Activated CD4-positive, alpha-beta T cell treated with anti-CD3 and anti-CD28 coated beads, Interleukin-2, Interleukin-6, amounts not matched to agents 100 ng/mL and 50 ng/mL, durations not matched to agents 16 hours and 8 hours (primary cell): ENCODE data around the gene TCF12.
"Not testable (repeated sequence)": the region's sequence is repeated elsewhere in the genome, so short reads cannot be mapped to it uniquely, and the experiment has no call there.

Source experiments
- DNase-seq: peaks from one replicate; pipeline ENCODE4 v3.0.0-alpha.2; 2020

TCF12 gene

DNA sequence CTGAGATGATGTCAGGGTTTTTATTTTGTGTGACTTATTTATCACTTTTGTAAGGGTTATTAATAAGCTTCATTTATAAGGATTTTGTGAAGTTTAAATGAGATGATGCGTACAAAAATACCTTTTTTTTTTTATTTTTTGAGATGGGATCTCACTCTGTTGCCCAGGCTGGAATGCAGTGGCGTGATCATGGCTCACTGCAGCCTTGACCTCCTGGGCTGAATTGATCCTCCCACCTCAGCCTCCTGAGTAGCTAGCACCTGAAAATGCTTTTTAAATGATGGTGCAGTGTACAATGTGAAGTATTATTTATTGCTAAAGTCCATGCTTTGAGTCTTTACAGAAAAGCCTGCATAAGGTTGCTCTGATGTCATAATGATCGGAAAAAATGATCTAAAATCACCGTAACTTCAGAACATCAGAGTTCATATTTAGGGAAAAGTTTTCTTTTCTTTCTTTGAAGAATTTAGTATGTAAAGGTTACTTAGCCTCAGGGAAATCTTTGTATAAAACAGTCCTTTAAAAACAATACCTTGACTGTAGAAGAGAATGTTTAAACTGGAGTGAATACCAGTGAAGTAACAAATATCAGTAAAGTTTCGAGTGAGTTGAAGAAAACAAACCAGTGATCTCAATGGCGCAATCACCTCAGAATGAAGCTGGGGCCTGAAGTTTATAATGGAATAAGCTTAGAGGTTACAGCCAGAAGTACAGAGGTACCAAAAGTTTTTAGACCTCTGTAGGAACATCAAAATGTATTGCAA lies 29.7 kb downstream of the TCF12 start:
- DNase-seq: no peak

DNA sequence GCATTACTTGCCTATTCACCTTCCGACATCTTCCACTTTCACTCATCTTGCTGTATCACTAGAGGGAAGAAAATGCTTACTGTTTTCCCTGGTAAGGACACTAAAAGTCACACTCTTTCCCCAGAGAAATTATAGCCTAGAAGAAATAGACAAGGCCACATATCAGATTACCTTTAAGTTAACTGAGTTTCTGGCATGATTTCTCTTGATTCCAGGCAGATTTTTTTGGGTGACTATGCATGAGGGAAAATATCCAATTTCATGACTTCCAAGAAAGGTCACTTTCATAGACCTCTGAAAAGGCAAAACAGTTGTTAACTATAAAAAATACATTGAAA lies 30.3 kb downstream of the TCF12 start:
- no peak for DNase-seq

DNA sequence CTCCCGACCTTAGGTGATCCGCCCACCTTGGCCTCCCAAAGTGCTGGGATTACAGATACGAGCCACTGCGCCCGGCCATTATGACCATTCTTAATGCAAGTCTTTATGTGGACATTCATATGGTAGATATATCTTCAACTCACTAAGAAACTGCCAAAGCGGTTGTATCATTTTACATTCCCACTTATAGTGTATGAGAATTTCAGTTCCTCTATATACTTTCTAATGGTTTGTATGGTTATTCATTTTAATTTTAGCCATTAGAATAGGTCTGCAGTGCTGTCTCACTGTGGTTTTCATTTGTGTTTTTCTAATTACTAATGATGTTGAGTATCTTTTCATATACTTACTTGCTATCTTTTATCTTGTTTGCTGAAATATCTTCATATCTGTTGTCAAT lies 32.5 kb downstream of the TCF12 start:
- DNase-seq: no peak

DNA sequence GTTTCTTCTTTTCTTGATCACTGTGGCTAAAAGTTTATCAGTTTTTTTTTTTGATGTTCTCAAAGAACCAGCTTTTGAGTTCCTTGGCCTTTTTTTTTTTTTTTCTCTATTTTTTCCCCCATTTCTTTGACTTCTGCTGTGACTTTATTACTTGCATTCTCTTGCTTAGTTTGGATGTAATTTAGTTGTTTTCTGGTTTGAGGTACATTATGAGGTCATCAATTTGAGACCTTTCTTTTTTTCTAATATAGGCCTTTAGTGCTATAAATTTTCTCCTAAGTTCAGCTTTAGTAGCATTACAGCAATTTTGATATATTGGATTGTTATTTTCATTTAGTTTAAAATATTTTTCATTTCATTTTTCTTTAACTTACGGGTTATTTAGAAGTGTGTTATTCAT lies 35.3 kb downstream of the TCF12 start:
- no peak for DNase-seq

DNA sequence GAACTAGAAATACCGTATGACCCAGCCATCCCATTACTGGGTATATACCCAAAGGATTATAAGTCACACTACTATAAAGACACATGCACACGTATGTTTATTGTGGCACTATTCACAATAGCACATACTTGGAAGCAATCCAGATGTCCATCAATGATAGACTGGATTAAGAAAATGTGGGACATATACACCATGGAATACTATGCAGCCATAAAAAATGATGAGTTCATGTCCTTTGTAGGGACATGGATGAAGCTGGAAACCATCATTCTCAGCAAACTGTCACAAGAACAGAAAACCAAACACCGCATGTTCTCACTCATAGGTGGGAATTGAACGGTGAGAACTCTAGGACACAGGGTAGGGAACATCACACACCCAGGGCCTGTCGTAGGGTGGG lies 36.6 kb downstream of the TCF12 start:
- not testable (repeated sequence) for DNase-seq

DNA sequence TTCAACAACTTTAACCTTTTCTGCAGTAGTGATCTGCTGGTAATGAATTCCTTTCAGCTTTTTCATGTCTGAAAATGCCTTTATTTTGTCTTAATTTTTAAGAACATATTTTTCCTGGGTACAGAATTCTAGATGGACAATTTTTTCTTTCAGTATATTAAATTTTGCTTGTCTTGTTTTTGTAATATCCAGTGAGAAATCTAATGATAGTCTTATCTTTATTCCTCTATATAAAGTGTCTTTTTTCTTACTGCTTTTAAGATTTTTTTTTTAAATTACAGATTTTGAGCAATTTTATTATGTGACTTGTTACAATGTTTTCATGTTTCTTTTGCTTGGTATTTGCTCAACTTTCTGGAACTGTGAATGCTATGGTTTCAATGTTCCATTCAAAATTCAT lies 38.1 kb downstream of the TCF12 start:
- DNase-seq: no peak

DNA sequence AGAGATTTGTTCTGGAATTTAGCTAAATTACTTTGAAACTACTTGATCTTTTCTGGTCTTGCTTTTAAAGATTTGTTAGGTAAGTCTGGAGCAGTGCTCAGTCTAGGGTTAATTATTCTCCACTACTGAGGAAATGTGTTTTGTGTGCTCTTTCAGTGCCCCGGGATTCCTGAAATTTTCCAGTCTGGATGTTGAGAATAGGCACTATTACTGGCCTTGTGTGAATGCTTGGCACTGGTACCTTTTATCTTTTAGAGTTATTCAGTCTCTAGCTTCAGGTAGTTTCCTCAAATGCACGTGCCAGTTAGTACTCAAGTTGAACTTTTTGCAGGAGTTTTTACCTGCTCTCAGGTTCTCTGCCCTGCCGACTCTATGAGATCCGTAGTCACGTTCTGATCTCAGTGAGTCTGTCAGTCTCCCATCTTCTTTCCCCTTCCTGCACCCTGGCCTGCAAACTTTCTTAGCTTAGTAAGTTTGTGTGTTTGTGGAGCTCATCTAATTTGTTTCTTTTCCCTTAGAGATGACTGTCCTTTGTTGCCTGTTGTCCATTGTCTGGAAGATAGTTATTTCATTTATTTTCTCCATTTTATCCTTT lies 39.5 kb downstream of the TCF12 start:
- DNase-seq: no peak

DNA sequence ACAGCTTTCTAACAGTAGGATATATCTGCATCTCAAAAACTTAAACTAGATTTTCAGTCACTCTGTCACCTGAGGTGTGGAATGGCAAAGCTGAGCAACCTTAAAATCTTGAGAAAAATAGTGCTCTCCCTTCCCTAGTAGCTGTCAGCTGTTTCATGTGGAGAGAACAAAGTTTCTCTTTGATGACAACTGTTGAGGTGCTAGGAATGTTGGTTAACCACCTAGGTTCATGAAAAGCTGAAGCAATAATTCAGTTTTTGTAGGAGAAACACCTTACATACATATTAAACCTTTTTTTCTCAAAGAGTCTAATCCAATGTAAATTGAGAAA lies 40.8 kb downstream of the TCF12 start:
- DNase-seq: peak; percentile 26

DNA sequence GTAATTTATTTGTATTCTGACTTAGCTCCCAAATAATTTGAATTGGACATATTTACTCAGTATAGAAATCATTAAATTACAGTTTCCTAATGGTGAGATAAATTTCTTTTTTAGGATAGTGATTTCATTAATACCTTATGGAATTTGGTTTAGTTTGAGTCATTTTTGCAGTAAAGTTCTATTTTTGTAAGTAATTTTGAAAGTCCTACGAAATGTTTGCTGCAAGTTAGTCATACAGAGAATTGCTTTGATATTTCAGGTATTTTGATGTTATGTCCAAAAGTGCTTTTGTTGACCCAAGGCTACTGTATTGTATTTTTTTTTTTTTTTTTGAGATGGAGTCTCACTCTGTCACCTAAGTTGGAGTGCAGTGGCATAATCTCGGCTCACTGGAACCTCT lies 41.7 kb downstream of the TCF12 start:
- no peak for DNase-seq

DNA sequence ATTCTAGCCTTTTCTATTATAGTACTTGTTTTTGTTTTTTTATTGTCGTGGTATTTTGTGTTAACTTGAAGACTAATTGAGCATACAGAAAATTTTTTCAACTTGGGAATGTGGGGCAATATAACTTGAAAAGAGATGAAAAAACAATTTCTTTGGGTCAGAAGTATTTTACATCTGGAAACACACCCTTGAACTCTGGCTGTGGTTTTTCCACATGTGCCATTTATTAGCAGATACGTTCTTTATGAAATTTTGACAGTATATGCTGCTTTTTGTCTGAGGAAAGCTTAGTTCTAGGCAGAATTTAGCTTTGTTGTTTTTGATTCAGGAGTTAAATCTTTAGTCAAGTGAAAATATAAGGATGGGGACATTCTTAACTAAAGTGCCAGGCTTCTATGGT lies 44.7 kb downstream of the TCF12 start:
- no peak for DNase-seq

DNA sequence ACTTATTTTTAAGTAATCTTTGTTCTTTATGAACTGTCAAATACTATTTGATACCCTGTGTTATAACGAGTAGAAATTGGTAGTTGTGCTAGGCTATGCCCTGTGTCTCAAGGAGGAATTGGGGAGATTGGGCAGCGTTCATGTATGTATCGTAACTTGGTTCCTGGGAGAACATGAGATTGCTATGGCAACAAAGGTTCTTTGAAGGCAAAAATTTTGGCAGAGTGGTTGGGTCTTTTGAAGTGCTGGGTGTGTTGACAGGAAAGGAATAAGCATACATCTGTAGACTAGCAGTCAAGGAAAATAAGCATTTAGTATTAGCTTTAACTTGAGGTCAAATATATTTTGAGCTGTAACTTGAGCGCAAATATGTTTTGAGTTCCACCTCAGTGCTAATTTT lies 45.3 kb downstream of the TCF12 start:
- no peak for DNase-seq

DNA sequence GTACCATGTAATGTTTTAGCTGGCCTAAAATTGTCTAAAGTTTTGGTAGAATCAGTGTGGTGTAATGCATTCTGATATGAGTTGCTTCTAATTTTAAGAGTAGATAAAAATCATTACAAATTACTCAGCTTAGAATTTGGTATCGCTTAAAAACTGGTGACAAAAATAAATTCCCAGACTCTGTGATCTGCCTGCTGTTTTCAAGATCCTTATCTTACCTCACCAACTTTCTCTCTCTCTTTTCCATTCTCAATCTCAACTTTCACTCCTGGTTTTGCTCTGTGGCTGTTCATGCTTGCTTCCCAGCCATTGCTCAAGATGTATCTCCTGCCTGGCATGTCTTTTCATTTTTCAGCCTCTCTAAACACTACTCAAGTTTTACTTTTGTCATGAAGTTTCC lies 45.7 kb downstream of the TCF12 start:
- peak; percentile 30 for DNase-seq

DNA sequence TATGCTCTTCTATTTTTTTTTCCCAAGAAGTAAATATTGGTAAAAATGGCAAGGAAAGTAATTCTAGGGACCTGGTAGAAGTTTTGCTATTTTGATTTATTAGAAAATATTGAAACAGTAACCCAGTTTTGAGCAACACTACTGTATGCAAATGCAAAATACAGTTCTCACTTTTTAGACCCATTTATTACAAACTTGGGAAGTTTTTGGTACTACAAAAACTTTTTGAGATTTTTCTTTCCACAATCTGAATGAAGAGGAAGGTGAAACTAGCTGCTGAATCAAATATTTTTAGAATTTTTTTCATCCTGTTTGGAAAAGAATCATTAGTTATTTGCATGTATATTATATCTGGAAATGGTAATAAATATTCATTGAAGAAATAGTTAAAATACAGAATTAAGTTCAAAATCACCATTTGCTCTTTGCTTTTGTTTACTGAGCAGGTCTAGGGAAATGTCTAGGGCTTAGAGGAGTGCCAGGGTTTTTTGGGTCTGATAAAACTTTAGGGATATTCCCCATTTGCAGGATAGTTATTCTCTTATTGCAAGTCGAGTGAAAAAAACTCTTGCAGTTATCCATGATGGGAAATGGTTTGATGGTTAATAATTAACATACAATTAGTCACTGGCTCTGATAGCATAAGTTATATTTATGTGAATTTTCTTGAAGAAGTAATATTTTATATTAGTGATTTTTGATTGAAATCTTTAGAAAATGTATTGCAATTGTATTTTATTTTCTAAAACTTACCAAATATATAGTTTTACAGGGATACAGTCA lies 47.0 kb downstream of the TCF12 start:
- no peak for DNase-seq

DNA sequence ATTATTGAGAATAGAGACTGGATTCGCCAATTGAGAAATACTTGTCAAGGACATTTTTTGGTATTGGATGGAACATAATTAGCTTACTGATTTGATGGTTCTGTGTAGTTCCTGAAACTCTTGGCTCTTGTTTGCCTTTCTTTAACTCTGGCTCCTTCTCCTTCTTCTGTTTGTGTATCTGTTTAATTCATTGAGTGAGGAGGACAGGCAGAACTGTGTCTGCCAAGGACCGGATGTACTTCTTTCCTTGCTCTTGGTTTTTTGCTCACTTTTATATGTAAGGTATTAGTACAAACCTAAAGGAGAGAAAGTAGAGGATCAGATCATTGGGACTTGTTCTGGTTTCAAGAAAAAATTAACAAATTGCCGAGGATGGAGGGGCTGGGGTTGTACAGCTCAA lies 48.9 kb downstream of the TCF12 start:
- DNase-seq: no peak

DNA sequence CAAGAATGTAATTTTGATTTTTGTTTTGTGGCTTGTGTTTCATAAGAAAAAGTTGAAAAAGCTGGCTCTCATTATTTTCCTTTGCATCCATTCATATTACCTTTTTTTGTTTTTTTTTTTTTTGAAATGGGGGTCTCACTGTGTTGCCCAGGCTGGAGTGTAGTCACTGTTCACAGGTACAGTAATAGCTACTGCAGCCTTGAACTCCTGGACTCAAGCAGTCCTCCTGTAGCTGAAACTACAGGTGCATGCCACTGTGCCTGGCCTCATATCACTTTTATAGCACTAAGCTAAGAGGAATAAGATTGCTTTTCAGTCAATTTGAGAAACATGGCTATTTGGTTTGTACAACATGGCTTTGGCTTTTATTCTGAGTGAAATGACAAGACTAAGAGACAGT lies 49.8 kb downstream of the TCF12 start:
- DNase-seq: no peak

DNA sequence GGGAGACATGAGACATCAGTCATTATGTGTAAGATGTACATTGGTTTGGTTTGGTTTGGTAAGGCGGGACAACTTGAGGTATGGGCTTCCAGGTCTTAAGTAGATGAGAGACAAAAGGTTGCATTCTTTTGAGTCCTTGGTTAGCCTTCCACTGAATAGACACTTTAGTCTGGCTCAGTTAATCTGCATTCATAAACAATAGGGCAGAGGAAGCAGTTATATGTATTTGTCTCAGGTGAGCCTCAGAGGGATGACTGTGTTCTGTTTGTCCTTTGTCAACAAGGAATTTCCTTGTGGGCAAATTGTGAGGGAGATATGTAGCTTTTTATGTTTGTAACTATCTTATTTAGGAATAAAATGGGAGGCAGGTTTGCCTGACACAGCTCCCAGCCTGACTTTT lies 50.4 kb downstream of the TCF12 start:
- no peak for DNase-seq

DNA sequence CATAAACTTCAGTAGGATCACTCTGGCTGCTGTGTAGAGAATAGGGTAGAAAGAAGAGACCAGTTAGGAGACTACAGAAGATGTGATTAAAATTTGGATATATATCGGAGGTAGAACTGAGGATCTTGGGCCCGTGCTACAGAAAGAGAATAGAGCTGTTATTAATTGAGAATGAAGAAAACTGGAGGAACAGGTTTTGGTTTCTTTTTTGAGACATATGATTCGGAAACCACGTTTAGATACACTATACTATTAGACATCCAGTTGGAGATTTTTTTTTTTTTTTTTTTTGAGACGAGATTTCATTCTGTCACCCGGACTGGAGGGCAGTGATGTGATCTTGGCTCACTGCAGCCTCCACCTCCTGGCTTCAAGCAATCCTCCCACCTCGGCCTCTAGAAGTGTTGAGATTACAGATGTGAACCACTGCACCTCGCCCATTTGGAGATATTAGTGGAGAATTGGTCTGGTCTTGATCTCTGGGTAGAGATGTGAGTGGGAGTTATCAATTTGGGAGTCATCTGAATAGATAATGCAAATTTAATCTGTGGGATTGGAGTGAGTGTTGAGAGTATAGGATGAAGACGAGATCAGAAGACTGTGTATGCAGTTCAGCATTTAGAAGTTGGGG lies 50.9 kb downstream of the TCF12 start:
- no peak for DNase-seq

DNA sequence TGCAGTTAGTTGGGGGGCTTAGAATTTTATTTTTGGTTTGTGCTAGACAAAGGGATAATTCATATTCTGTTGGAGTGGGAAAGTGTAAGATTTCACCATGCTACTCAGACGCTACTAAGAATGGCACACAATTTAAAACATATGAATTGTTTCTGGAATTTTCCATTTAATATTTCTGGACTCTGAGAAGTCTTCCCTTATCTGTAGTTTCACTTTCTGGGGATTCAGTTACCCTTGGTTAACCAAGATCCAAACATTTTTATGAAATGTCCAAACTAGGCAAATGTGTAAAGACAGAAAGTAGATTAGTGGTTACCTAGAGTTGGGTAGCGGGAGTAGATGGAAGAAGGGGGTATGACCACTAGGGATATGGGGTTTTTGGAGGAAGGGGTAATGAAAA lies 53.1 kb downstream of the TCF12 start:
- no peak for DNase-seq

DNA sequence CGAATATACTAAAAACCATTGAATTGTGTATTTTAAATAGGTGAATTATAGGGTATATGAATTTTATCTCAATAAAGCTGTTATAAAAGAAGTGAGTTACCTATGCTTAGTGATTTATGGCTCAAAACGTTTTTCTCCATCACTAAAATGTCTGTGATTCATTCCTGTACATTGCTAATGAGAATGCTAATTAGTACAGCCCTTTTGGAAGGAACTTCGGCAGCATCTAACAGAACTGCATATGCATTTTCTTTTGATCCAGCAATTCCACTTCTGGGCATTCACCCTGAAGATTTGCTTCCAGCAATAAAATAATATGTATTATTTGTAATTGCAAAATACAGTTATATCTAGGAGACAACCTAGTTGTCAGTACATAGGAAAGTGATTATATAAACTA lies 53.6 kb downstream of the TCF12 start:
- no peak for DNase-seq

DNA sequence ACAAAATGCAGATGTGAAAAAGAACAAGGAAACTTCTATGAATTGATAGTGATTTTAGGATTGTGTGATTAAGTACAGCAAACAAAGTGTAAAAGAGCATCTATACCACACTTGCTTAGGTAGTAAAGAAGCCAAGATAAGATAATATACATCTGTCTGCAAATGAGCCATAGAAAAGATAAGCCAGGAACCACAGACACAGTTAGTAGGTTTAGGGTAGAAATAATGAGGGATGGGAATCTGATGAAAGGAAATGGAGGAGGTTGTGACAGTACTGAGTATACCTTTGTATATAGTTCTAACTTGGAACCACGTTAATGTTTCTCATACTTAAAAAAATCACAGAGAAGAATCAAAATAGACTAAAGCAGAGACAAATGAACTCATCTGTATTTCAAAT lies 54.0 kb downstream of the TCF12 start:
- DNase-seq: no peak

DNA sequence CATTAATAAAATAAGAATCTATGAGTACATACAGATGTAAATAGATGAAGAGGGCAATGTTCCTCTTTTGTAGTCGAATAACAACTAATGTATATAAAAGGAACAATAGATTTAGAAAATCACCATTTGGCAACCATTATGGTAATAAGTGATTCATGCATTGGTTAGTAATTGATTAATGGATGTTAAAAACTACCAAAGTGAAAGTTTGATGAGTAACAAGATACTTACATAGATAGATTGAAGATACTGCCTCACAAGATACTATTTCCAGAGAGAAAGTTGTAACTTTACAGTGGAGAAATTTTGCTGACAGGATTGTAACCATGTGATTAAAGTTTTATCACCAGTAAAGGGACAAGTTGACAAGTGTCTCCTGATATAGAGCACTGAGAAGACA lies 55.0 kb downstream of the TCF12 start:
- no peak for DNase-seq

DNA sequence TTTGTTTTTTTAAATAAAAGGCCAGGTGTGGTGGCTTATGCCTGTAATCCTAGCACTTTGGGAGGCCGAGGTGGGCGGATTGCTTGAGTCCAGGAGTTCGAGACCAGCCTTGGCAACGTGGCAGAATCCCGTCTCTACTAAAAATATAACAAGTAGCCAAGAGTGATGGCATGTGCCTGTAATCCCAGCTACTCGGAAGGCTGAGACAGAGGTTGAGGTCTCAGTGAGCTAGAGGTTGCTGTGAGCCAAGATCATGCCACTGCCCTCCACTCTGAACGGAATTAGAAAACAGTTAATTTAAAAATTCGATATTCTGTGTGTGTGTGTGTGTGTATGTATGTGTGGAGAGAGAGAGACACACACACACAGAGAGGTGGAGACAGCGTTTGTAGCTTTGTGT lies 58.8 kb downstream of the TCF12 start:
- no peak for DNase-seq

DNA sequence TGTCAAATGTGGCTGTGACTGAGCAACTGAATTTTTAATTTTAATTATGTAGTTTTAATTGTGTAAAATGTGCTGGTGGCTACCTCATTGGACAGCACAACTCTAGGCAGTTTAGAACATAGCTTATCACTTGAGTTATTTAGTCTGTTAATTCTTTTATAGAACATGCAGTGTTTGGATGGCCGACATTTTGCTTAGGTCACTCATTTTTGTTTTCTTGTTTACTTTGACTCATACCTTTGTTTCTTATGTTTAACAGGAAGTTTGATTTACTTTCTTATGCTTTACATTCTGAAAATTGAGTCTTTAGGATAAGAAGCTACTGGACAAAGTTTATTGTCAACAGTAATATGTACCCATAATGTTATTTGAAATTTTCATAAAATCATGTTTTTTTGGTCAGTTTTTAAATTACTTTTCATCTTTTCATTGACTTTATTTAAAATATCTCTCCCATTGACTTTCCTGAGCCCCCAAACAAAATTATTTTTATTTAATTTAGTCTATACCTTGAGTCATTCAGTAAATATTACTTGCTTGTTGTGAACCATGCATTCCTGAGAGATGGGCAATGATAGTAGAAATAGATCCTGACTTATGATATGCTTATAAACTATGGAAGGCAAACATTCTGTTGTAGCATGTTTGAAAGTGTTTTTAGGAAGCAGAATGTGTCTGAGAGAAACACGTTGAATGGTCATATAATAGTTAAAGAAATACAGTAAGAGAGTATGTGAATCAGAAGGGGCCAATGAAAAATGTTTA lies 60.6 kb downstream of the TCF12 start:
- DNase-seq: no peak
